Neural cell (in vitro differentiated cells): Measurements from ENCODE around the gene JAK2.

Experiments used
- TAF1 ChIP-seq: IDR thresholded peaks from 2 replicates; pipeline ENCODE4 v1.6.1; 2012; ENCODE audit warnings: low read depth
- TF ChIP-seq, protein P1 (sequence below): fragments of 450-650 bp; IDR thresholded peaks from 2 replicates; pipeline ENCODE4 v1.5.1; 2014; ENCODE audit warnings: antibody characterized with exemption, mild to moderate bottlenecking, moderate library complexity; ENCODE audit not compliant: poor library complexity, severe bottlenecking
- TF ChIP-seq, protein P2 (sequence below): IDR thresholded peaks from 2 replicates; pipeline ENCODE4 v1.6.1; 2012; ENCODE audit warnings: borderline replicate concordance

DNA sequence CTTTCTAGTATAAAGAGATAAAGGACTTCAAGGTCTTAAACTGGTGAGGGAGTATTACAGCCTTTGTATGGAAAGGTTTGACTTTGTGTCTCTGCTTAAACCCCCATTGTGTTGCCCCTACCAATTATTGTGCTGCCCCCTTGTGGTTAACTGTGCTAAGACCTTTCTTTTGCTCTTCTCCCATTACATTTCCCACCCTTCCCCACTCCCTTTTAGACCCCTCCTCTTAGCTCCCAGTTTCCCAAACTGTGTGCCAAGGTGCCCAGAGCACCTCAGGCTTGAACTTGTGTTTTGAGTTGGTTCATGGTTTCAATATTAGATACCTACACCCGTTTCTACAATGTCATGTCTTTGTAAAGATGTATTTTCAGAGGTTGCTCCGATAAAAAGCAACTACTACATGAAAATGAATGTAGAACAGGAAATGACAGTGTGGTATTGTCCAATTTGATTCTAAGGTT, 2.9 kb downstream of the JAK2 start:
- TF ChIP-seq, protein P1, sequence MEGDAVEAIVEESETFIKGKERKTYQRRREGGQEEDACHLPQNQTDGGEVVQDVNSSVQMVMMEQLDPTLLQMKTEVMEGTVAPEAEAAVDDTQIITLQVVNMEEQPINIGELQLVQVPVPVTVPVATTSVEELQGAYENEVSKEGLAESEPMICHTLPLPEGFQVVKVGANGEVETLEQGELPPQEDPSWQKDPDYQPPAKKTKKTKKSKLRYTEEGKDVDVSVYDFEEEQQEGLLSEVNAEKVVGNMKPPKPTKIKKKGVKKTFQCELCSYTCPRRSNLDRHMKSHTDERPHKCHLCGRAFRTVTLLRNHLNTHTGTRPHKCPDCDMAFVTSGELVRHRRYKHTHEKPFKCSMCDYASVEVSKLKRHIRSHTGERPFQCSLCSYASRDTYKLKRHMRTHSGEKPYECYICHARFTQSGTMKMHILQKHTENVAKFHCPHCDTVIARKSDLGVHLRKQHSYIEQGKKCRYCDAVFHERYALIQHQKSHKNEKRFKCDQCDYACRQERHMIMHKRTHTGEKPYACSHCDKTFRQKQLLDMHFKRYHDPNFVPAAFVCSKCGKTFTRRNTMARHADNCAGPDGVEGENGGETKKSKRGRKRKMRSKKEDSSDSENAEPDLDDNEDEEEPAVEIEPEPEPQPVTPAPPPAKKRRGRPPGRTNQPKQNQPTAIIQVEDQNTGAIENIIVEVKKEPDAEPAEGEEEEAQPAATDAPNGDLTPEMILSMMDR = peak; percentile 55
- no peak for TF ChIP-seq TAF1
- TF ChIP-seq, protein P2, sequence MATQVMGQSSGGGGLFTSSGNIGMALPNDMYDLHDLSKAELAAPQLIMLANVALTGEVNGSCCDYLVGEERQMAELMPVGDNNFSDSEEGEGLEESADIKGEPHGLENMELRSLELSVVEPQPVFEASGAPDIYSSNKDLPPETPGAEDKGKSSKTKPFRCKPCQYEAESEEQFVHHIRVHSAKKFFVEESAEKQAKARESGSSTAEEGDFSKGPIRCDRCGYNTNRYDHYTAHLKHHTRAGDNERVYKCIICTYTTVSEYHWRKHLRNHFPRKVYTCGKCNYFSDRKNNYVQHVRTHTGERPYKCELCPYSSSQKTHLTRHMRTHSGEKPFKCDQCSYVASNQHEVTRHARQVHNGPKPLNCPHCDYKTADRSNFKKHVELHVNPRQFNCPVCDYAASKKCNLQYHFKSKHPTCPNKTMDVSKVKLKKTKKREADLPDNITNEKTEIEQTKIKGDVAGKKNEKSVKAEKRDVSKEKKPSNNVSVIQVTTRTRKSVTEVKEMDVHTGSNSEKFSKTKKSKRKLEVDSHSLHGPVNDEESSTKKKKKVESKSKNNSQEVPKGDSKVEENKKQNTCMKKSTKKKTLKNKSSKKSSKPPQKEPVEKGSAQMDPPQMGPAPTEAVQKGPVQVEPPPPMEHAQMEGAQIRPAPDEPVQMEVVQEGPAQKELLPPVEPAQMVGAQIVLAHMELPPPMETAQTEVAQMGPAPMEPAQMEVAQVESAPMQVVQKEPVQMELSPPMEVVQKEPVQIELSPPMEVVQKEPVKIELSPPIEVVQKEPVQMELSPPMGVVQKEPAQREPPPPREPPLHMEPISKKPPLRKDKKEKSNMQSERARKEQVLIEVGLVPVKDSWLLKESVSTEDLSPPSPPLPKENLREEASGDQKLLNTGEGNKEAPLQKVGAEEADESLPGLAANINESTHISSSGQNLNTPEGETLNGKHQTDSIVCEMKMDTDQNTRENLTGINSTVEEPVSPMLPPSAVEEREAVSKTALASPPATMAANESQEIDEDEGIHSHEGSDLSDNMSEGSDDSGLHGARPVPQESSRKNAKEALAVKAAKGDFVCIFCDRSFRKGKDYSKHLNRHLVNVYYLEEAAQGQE = no peak
